CD4-positive, alpha-beta memory T cell (primary cell): Measurements from ENCODE around the gene CCSER1. TPM values are rescaled to one million over a fixed set of nuclear protein-coding genes. Genes with fewer than 3 reads are reported as not detected.
A peak's percentile ranks its signal among the peaks of the same experiment; 100 is the strongest.

Experiments used
- CTCF ChIA-PET: fragments of 350-600 bp; sonication (Branson Sonifier 250); formaldehyde crosslinking; loops from one replicate; lab custom pipeline; 2021; ENCODE audit warnings: inconsistent platforms; ENCODE audit not compliant: partially characterized antibody; lab: Charles Lee
- POLR2A ChIA-PET: fragments of 350-600 bp; sonication (Branson Sonifier 250); formaldehyde crosslinking; loops from one replicate; lab custom pipeline; 2021; ENCODE audit not compliant: partially characterized antibody; lab: Charles Lee
- DNase-seq, 5 donors: peaks; one replicate each; pipeline versions ENCODE4 v3.0.0 to v3.0.0-alpha.2; 2020 to 2022; ENCODE audit warnings: mixed read lengths in 1 of 5
- H3K27ac ChIP-seq: one replicate; pipeline ENCODE4 v1.7.0; 2013; ENCODE audit warnings: low read depth, low read length
- H3K27me3 ChIP-seq: 2 replicates; pipeline ENCODE4 v1.7.0; 2013; ENCODE audit warnings: mild to moderate bottlenecking, low read length, moderate library complexity; ENCODE audit not compliant: insufficient read depth
- H3K36me3 ChIP-seq: 2 replicates; pipeline ENCODE4 v1.7.0; 2013; ENCODE audit warnings: mild to moderate bottlenecking, low read length, moderate library complexity; ENCODE audit not compliant: insufficient read depth
- H3K4me1 ChIP-seq: 2 replicates; pipeline ENCODE4 v1.7.0; 2013; ENCODE audit warnings: mild to moderate bottlenecking, low read length, moderate library complexity; ENCODE audit not compliant: insufficient read depth
- H3K4me3 ChIP-seq, 2 donors: one replicate each; pipeline ENCODE4 v1.7.0; 2013; ENCODE audit warnings: low read length in 2 of 2, mild to moderate bottlenecking in 1 of 2
- H3K9me3 ChIP-seq, 2 donors: one replicate each; pipeline ENCODE4 v1.7.0; 2013; ENCODE audit warnings: low read length in 2 of 2, control low read depth in 1 of 2; ENCODE audit not compliant: control insufficient read depth in 1 of 2
- H3K27ac Mint-ChIP-seq, 7 donors: one replicate each; pipeline ENCODE4 v1.8.0; 2020 to 2021; ENCODE audit warnings: mixed read lengths in 7 of 7, mild to moderate bottlenecking in 6 of 7, inconsistent platforms in 3 of 7, moderate library complexity in 3 of 7
- H3K27me3 Mint-ChIP-seq, 2 donors: one replicate each; pipeline ENCODE4 v1.8.0; 2020 to 2021; ENCODE audit warnings: mixed read lengths in 2 of 2
- H3K36me3 Mint-ChIP-seq, 2 donors: one replicate each; pipeline ENCODE4 v1.8.0; 2020 to 2021; ENCODE audit warnings: mixed read lengths in 2 of 2, inconsistent platforms in 1 of 2, mild to moderate bottlenecking in 1 of 2
- H3K4me1 Mint-ChIP-seq, 4 donors: one replicate each; pipeline ENCODE4 v1.8.0; 2020 to 2021; ENCODE audit warnings: mixed read lengths in 4 of 4, mild to moderate bottlenecking in 1 of 4
- H3K4me3 Mint-ChIP-seq, 8 donors: one replicate each; pipeline ENCODE4 v1.8.0; 2020 to 2021; ENCODE audit warnings: mixed read lengths in 8 of 8, mild to moderate bottlenecking in 7 of 8, moderate library complexity in 6 of 8, inconsistent platforms in 3 of 8
- H3K9me3 Mint-ChIP-seq, 8 donors: one replicate each; pipeline ENCODE4 v1.8.0; 2020 to 2021; ENCODE audit warnings: mixed read lengths in 8 of 8, mild to moderate bottlenecking in 5 of 8, inconsistent platforms in 3 of 8, moderate library complexity in 1 of 8
- intact Hi-C: fragments of 100-400 bp; cut with micrococcal nuclease; formaldehyde crosslinking; loops from one replicate; pipeline ENCODE4 v1.15.1; 2023
- polyA plus RNA-seq, 2 donors: library from polyadenylated mRNA; unstranded; fragments of 300-500 nt; fragmentation: Illumina TruSeq; gene quantifications; one replicate each; pipeline ENCODE4 v1.2.3, GENCODE V29; 2021
- total RNA-seq, 2 experiments: library from RNA; stranded (reverse); gene quantifications; one replicate each; pipeline ENCODE4 v1.2.3, GENCODE V29; 2021

CCSER1 gene
- total and polyA plus RNA-seq, 4 experiments from 2014 or later = 0.47 to 2.0 (median 1.7) TPM; not detected in 1

DNA sequence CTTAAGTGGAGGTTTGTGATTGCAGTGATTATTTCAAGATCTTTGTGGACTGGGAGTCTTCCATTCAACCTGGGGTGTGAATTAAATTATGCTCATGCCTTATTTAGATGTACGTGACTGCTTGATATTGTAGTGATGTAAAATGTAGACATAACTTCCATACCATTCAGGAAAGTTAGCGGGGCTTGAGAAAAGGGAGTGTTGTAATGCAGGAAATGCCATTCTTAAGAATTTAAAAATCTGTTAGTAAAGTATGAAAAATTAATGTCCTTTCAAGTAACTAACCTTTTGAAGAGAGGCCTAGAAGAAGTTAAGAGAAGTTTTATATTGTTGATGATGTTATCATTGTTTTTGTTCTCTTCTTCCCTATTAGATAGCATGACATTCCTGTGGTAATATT is 318.2 kb downstream of the CCSER1 start:
- Histone ChIP-seq H3K27ac (no peak overlapping the region), H3K4me1 (no peaks in the 10 kb centered on the region), H3K9me3 (no peaks in the 10 kb centered on the region), H3K27me3 (no peaks in the 10 kb centered on the region), H3K4me3 (no peak overlapping the region), H3K36me3 (no peaks in the 10 kb centered on the region)
- POLR2A ChIA-PET = no interaction called here
- DNase-seq = no peak
- no peaks in the 10 kb centered on the region for H3K4me1 Mint-ChIP-seq
- H3K27ac Mint-ChIP-seq = no peak overlapping the region
- H3K36me3 Mint-ChIP-seq = no peaks in the 10 kb centered on the region
- H3K9me3 Mint-ChIP-seq = peaks cover 0 to 6% (median 0%) of the 10 kb centered on the region in 8 donors
- peaks cover 0 to 4% of the 10 kb centered on the region in 2 donors for H3K27me3 Mint-ChIP-seq
- CTCF ChIA-PET = no interaction called here
- no peak overlapping the region for H3K4me3 Mint-ChIP-seq
- intact Hi-C loops = no loop called here

- intact Hi-C loops = no loop called here
- Histone ChIP-seq H3K9me3 (no peaks in the 10 kb centered on the region), H3K36me3 (no peaks in the 10 kb centered on the region), H3K27ac (no peak overlapping the region), H3K4me3 (no peak overlapping the region), H3K27me3 (no peaks in the 10 kb centered on the region), H3K4me1 (no peaks in the 10 kb centered on the region)
- Mint-ChIP-seq H3K36me3 (no peaks in the 10 kb centered on the region), H3K4me1 (no peaks in the 10 kb centered on the region), H3K27me3 (no peaks in the 10 kb centered on the region), H3K4me3 (no peak overlapping the region), H3K27ac (no peak overlapping the region), H3K9me3 (peaks cover 0 to 6% (median 3%) of the 10 kb centered on the region in 8 donors)
- POLR2A ChIA-PET = no interaction called here
- no peak for DNase-seq
- CTCF ChIA-PET = no interaction called here
Observed at GRCh38 chr4:90449626-90450025, 322.4 kb downstream of the CCSER1 start.

GRCh38 chr4:90456891-90457290 is 329.7 kb downstream of the CCSER1 start:
- no peaks in the 10 kb centered on the region for H3K4me1 Mint-ChIP-seq
- Histone ChIP-seq H3K4me1 (no peaks in the 10 kb centered on the region), H3K27ac (no peak overlapping the region), H3K4me3 (no peak overlapping the region), H3K9me3 (no peaks in the 10 kb centered on the region), H3K27me3 (no peaks in the 10 kb centered on the region), H3K36me3 (no peaks in the 10 kb centered on the region)
- no peaks in the 10 kb centered on the region for H3K36me3 Mint-ChIP-seq
- no peaks in the 10 kb centered on the region for H3K27me3 Mint-ChIP-seq
- no peak overlapping the region for H3K27ac Mint-ChIP-seq
- H3K4me3 Mint-ChIP-seq = no peak overlapping the region
- intact Hi-C loops = no loop called here
- POLR2A ChIA-PET = no interaction called here
- H3K9me3 Mint-ChIP-seq = peaks cover 0 to 9% (median 4%) of the 10 kb centered on the region in 8 donors
- CTCF ChIA-PET = no interaction called here
- no peak for DNase-seq

DNA sequence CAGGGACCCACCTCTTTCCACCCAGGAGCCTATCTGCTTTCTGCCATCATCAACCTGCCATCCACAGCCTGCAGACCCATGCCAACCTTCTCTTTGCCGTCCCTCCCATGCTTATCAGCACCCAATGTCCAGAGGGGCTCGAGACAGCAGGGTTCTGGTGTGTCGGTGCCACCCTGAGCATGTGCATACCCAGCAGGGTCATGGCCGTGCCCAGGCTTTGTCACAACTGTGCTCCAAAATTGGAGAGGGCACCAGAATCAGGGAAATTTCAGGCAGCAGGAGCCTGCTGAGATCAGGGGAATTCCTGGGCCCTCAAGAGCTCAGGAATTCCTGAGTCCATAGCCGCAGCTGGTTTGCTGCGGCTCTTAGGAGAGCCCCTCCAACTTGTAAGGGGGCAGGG is 330.6 kb downstream of the CCSER1 start:
- Mint-ChIP-seq H3K27me3 (no peaks in the 10 kb centered on the region), H3K27ac (no peak overlapping the region), H3K4me3 (no peak overlapping the region), H3K36me3 (no peaks in the 10 kb centered on the region), H3K9me3 (peaks cover 0 to 9% (median 4%) of the 10 kb centered on the region in 8 donors), H3K4me1 (no peaks in the 10 kb centered on the region)
- ChIA-PET POLR2A (no interaction called here), CTCF (no interaction called here)
- H3K4me3 ChIP-seq = no peak overlapping the region
- no peaks in the 10 kb centered on the region for H3K36me3 ChIP-seq
- no peak for DNase-seq
- no peak overlapping the region for H3K27ac ChIP-seq
- no peaks in the 10 kb centered on the region for H3K4me1 ChIP-seq
- intact Hi-C loops = no loop called here
- H3K9me3 ChIP-seq = no peaks in the 10 kb centered on the region
- no peaks in the 10 kb centered on the region for H3K27me3 ChIP-seq

DNA sequence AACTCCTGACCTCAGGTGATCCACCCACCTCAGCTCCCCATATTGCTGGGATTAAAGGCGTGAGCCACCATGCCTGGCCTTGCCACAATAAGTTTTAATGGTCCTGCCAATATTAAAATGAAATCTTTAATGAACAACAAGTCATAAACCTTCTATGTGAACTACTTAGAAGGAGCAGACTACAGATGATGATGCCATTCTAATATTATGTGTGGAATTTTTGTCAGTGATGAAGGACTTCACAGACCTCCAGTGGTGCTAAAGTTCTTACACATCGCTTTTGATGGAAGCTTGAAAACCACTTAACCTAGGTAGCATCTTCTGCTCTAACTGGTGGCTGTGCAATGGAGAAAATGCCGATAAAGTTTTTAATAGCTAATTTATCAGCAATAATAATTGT is 331.4 kb downstream of the CCSER1 start:
- Histone ChIP-seq H3K9me3 (no peaks in the 10 kb centered on the region), H3K27me3 (no peaks in the 10 kb centered on the region), H3K27ac (no peak overlapping the region), H3K36me3 (no peaks in the 10 kb centered on the region), H3K4me3 (no peak overlapping the region), H3K4me1 (no peaks in the 10 kb centered on the region)
- Mint-ChIP-seq H3K4me1 (no peaks in the 10 kb centered on the region), H3K27ac (no peak overlapping the region), H3K27me3 (no peaks in the 10 kb centered on the region), H3K9me3 (peaks cover 0 to 9% (median 3%) of the 10 kb centered on the region in 8 donors), H3K4me3 (no peak overlapping the region), H3K36me3 (no peaks in the 10 kb centered on the region)
- POLR2A ChIA-PET = no interaction called here
- intact Hi-C loops = no loop called here
- CTCF ChIA-PET = no interaction called here
- DNase-seq = no peak

- Histone ChIP-seq H3K4me1 (no peaks in the 10 kb centered on the region), H3K4me3 (no peak overlapping the region), H3K36me3 (no peaks in the 10 kb centered on the region), H3K9me3 (no peaks in the 10 kb centered on the region), H3K27ac (no peak overlapping the region), H3K27me3 (no peaks in the 10 kb centered on the region)
- Mint-ChIP-seq H3K4me3 (no peak overlapping the region), H3K27me3 (no peaks in the 10 kb centered on the region), H3K36me3 (no peaks in the 10 kb centered on the region), H3K9me3 (peaks cover 0 to 3% (median 0%) of the 10 kb centered on the region in 8 donors), H3K27ac (no peak overlapping the region), H3K4me1 (no peaks in the 10 kb centered on the region)
- POLR2A ChIA-PET = no interaction called here
- CTCF ChIA-PET = no interaction called here
- intact Hi-C loops = no loop called here
- DNase-seq = no peak
Observed at GRCh38 chr4:90474484-90474883, 347.3 kb downstream of the CCSER1 start.

GRCh38 chr4:90476019-90476418 is 348.8 kb downstream of the CCSER1 start:
- no peaks in the 10 kb centered on the region for H3K4me1 Mint-ChIP-seq
- no peaks in the 10 kb centered on the region for H3K9me3 ChIP-seq
- H3K4me3 ChIP-seq = no peak overlapping the region
- no peak for DNase-seq
- no peaks in the 10 kb centered on the region for H3K27me3 ChIP-seq
- no peak overlapping the region for H3K27ac Mint-ChIP-seq
- peak overlapping the region in 1 of 8 donors; percentile 21 for H3K4me3 Mint-ChIP-seq
- H3K36me3 ChIP-seq = no peaks in the 10 kb centered on the region
- intact Hi-C loops = no loop called here
- POLR2A ChIA-PET = no interaction called here
- CTCF ChIA-PET = interaction anchor here (1.6 kb wide), 1 partner anchor 9 kb away, joined by 3 read pairs; no protein-coding TSS in a partner anchor
- no peaks in the 10 kb centered on the region for H3K27me3 Mint-ChIP-seq
- peaks cover 0 to 10% (median 1%) of the 10 kb centered on the region in 8 donors for H3K9me3 Mint-ChIP-seq
- no peaks in the 10 kb centered on the region for H3K36me3 Mint-ChIP-seq
- no peaks in the 10 kb centered on the region for H3K4me1 ChIP-seq
- H3K27ac ChIP-seq = no peak overlapping the region

DNA sequence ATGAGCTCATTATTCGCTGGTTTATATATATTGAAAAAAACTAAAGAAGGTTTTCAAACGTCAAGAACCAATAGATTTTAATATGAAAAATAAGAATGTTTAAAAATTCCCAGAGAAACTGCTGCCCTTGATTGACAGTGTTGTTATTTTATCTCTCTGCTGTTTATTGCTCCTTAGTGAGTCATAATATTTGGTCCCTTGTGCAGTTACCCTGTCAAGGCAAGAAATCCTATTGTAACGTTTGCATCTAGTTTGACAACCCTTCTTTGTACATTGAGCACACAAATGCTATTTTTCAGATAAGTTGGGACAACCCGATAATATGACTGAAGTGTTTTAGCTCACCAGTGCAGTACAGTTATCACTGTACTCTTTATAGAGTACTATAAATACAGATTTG is 349.4 kb downstream of the CCSER1 start:
- Histone ChIP-seq H3K9me3 (no peaks in the 10 kb centered on the region), H3K36me3 (no peaks in the 10 kb centered on the region), H3K4me3 (no peak overlapping the region), H3K27ac (no peak overlapping the region), H3K27me3 (no peaks in the 10 kb centered on the region), H3K4me1 (no peaks in the 10 kb centered on the region)
- ChIA-PET POLR2A (no interaction called here), CTCF (interaction anchor here (1.6 kb wide), 1 partner anchor 9 kb away, joined by 3 read pairs; no protein-coding TSS in a partner anchor)
- DNase-seq = no peak
- Mint-ChIP-seq H3K4me1 (no peaks in the 10 kb centered on the region), H3K9me3 (peaks cover 0 to 10% (median 1%) of the 10 kb centered on the region in 8 donors), H3K27ac (no peak overlapping the region), H3K4me3 (no peak overlapping the region), H3K36me3 (no peaks in the 10 kb centered on the region), H3K27me3 (no peaks in the 10 kb centered on the region)
- intact Hi-C loops = no loop called here
